GM13976 (cell line): Measurements from ENCODE around the gene SPDL1.

ENCODE experiments used
- DNase-seq: peaks from one replicate; pipeline ENCODE4 v3.0.0; 2012; ENCODE audit warnings: low spot score
- CTCF ChIP-seq: IDR thresholded peaks from 2 replicates; pipeline ENCODE4 v1.5.1; 2012; ENCODE audit warnings: borderline replicate concordance, mild to moderate bottlenecking; ENCODE audit not compliant: insufficient read depth; ENCODE audit errors: extremely low read depth, missing control alignments, control extremely low read depth
- in situ Hi-C: fragments of 300-500 bp; cut with MboI; formaldehyde crosslinking; loops from one replicate; pipeline ENCODE4 v1.12.0; 2022; ENCODE audit warnings: low sequenced_read_pairs, mixed read lengths, inconsistent platforms; ENCODE audit not compliant: unreplicated experiment

Gene SPDL1

GRCh38 chr5:169583101-169583423 is 511 bp upstream of the SPDL1 start:
- no peak for DNase-seq
- in situ Hi-C loops: loop anchor here (25.0 kb wide), 1 partner anchor 596 kb away; no protein-coding TSS in a partner anchor
- TF ChIP-seq CTCF: no peak

- TF ChIP-seq CTCF: no peak
- no peak for DNase-seq
- in situ Hi-C loops: loop anchor here (25.0 kb wide), 1 partner anchor 598 kb away; no protein-coding TSS in a partner anchor
These were observed 1.5 kb downstream of the SPDL1 start for GRCh38 chr5:169584998-169585451.

- no peak for DNase-seq
- in situ Hi-C loops: loop anchor here (25.0 kb wide), 1 partner anchor 603 kb away; no protein-coding TSS in a partner anchor
- TF ChIP-seq CTCF: no peak
These were observed 7.0 kb downstream of the SPDL1 start for GRCh38 chr5:169590602-169591001.

GRCh38 chr5:169591636-169592035 is 8.1 kb downstream of the SPDL1 start:
- in situ Hi-C loops: loop anchor here (25.0 kb wide), 1 partner anchor 604 kb away; no protein-coding TSS in a partner anchor
- DNase-seq: no peak
- no peak for TF ChIP-seq CTCF

- in situ Hi-C loops: loop anchor here (25.0 kb wide), 1 partner anchor 606 kb away; no protein-coding TSS in a partner anchor
- no peak for DNase-seq
- TF ChIP-seq CTCF: no peak
These were observed 9.5 kb downstream of the SPDL1 start for GRCh38 chr5:169592937-169593650.

GRCh38 chr5:169595172-169595820 is 11.7 kb downstream of the SPDL1 start:
- no peak for TF ChIP-seq CTCF
- in situ Hi-C loops: loop anchor here (25.0 kb wide), 1 partner anchor 608 kb away; no protein-coding TSS in a partner anchor
- DNase-seq: no peak
